ENCODE measurements around the gene CCDC175.

DNA sequence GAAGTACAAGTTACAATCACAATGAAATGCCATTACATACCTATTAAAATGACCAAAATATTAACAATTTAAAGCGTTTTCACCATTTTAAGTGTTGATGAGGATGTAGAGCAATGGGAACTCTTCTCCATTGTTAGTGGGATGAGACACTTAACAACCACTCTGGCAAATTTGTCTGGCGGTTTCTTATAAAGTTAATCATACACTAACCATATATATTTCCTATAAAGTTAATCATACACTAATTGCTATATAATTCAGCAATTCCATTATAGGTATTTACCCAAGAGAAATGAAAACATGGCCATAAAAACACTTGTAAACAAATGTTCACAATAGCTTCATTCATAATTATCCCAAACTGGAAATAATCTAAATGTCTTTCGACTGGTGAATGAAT, 56.4 kb downstream of the CCDC175 start:
- no peak for TF ChIP-seq POLR2A (IDR thresholded peaks at IDR 0.05)
- TF ChIP-seq, protein P1, sequence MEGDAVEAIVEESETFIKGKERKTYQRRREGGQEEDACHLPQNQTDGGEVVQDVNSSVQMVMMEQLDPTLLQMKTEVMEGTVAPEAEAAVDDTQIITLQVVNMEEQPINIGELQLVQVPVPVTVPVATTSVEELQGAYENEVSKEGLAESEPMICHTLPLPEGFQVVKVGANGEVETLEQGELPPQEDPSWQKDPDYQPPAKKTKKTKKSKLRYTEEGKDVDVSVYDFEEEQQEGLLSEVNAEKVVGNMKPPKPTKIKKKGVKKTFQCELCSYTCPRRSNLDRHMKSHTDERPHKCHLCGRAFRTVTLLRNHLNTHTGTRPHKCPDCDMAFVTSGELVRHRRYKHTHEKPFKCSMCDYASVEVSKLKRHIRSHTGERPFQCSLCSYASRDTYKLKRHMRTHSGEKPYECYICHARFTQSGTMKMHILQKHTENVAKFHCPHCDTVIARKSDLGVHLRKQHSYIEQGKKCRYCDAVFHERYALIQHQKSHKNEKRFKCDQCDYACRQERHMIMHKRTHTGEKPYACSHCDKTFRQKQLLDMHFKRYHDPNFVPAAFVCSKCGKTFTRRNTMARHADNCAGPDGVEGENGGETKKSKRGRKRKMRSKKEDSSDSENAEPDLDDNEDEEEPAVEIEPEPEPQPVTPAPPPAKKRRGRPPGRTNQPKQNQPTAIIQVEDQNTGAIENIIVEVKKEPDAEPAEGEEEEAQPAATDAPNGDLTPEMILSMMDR (IDR thresholded peaks at IDR 0.05): no peak

All from right lobe of liver (tissue), 4 donors.